ENCODE data around the gene PMPCA.
A peak's percentile ranks its signal among the peaks of the same experiment; 100 is the strongest.

Gene PMPCA

GRCh38 chr9:136407911-136408310, 2.5 kb upstream of the PMPCA start:
- Histone ChIP-seq H3K4me3 (ENCODE audit: insufficient read depth in 1 of 2, low read depth in 1 of 2, low read length in 2 of 2) (no peak overlapping the region), H3K9ac (ENCODE audit: low read length) (no peak overlapping the region), H3K27me3 (ENCODE audit: control insufficient read depth in 1 of 2, insufficient read depth in 1 of 2, low read length in 2 of 2) (no peaks in the 10 kb centered on the region), H3K79me1 (replicated peaks; ENCODE audit: low read length, poor library complexity, severe bottlenecking) (peaks cover 35% of the 10 kb centered on the region), H3K27ac (ENCODE audit: low read length, poor library complexity, severe bottlenecking) (no peak overlapping the region), H3K23ac (ENCODE audit: low read length in 2 of 2) (no peak overlapping the region), H2BK5ac (ENCODE audit: low read depth, low read length, poor library complexity, severe bottlenecking) (no peak overlapping the region), H2BK12ac (ENCODE audit: low read length in 2 of 2) (no peak overlapping the region), H2BK120ac (ENCODE audit: low read depth, low read length) (no peak overlapping the region), H3K36me3 (ENCODE audit: control insufficient read depth in 1 of 2, insufficient read depth in 2 of 2, low read depth in 1 of 2, low read length in 2 of 2) (peaks cover 39 to 53% of the 10 kb centered on the region in 2 experiments), H3K4ac (ENCODE audit: low read depth in 1 of 2, low read length in 2 of 2) (no peak overlapping the region), H2BK15ac (ENCODE audit: low read depth, poor library complexity, severe bottlenecking) (no peak overlapping the region), H2AK5ac (ENCODE audit: low read length, severe bottlenecking) (no peak overlapping the region), H2AFZ (ENCODE audit: low read depth, low read length) (no peak overlapping the region), H3K18ac (ENCODE audit: low read depth in 1 of 2, low read length in 2 of 2) (no peak overlapping the region), H3K4me2 (ENCODE audit: low read length, poor library complexity, severe bottlenecking) (no peak overlapping the region), H3K4me1 (ENCODE audit: control insufficient read depth, insufficient read depth, low read depth, low read length) (peaks cover 19% of the 10 kb centered on the region), H3K14ac (ENCODE audit: low read length in 2 of 2) (no peak overlapping the region), H4K91ac (ENCODE audit: low read length) (no peak overlapping the region), H4K8ac (ENCODE audit: low read length) (no peak overlapping the region), H3K9me3 (ENCODE audit: control insufficient read depth, low read length) (no peaks in the 10 kb centered on the region)
- DNase-seq = no peak
- 79% methylated on average over 7 of the region's 7 CpGs for WGBS

GRCh38 chr9:136409557-136410455, 652 bp upstream of the PMPCA start:
- H3K27me3 ChIP-seq (ENCODE audit: control insufficient read depth in 1 of 2, insufficient read depth in 1 of 2, low read length in 2 of 2) = no peaks in the 10 kb centered on the region
- H3K18ac ChIP-seq (ENCODE audit: low read depth in 1 of 2, low read length in 2 of 2) = peak overlapping the region; percentile 73 to 94
- H3K4me1 ChIP-seq (ENCODE audit: control insufficient read depth, insufficient read depth, low read depth, low read length) = peaks cover 20% of the 10 kb centered on the region
- peak overlapping the region; percentile 15 for H2BK15ac ChIP-seq (ENCODE audit: low read depth, poor library complexity, severe bottlenecking)
- peak overlapping the region; percentile 39 for H2BK120ac ChIP-seq (ENCODE audit: low read depth, low read length)
- DNase-seq = peak; percentile 65
- H3K79me1 ChIP-seq (replicated peaks; ENCODE audit: low read length, poor library complexity, severe bottlenecking) = peaks cover 37% of the 10 kb centered on the region
- peak overlapping the region; percentile 87 for H4K91ac ChIP-seq (ENCODE audit: low read length)
- peak overlapping the region in 1 of 2 experiments; percentile 93 for H3K14ac ChIP-seq (ENCODE audit: low read length in 2 of 2)
- peak overlapping the region in 1 of 2 experiments; percentile 91 for H3K23ac ChIP-seq (ENCODE audit: low read length in 2 of 2)
- WGBS = 22% methylated on average over 45 of the region's 71 CpGs
- H4K8ac ChIP-seq (ENCODE audit: low read length) = peak overlapping the region; percentile 27
- H2BK12ac ChIP-seq (ENCODE audit: low read length in 2 of 2) = peak overlapping the region in 1 of 2 experiments; percentile 38
- peaks cover 42 to 57% of the 10 kb centered on the region in 2 experiments for H3K36me3 ChIP-seq (ENCODE audit: control insufficient read depth in 1 of 2, insufficient read depth in 2 of 2, low read depth in 1 of 2, low read length in 2 of 2)
- peak overlapping the region; percentile 56 for H2AFZ ChIP-seq (ENCODE audit: low read depth, low read length)
- H3K9ac ChIP-seq (ENCODE audit: low read length) = peak overlapping the region; percentile 92
- no peak overlapping the region for H2BK5ac ChIP-seq (ENCODE audit: low read depth, low read length, poor library complexity, severe bottlenecking)
- H2AK5ac ChIP-seq (ENCODE audit: low read length, severe bottlenecking) = no peak overlapping the region
- H3K4ac ChIP-seq (ENCODE audit: low read depth in 1 of 2, low read length in 2 of 2) = peak overlapping the region; percentile 73 to 90
- H3K4me3 ChIP-seq (ENCODE audit: insufficient read depth in 1 of 2, low read depth in 1 of 2, low read length in 2 of 2) = peak overlapping the region; percentile 78 to 88
- no peak overlapping the region for H3K27ac ChIP-seq (ENCODE audit: low read length, poor library complexity, severe bottlenecking)
- H3K4me2 ChIP-seq (ENCODE audit: low read length, poor library complexity, severe bottlenecking) = peak overlapping the region; percentile 96
- H3K9me3 ChIP-seq (ENCODE audit: control insufficient read depth, low read length) = no peaks in the 10 kb centered on the region

GRCh38 chr9:136411378-136411777, 920 bp downstream of the PMPCA start:
- Histone ChIP-seq H3K4me2 (ENCODE audit: low read length, poor library complexity, severe bottlenecking) (peak overlapping the region; percentile 75), H2BK120ac (ENCODE audit: low read depth, low read length) (no peak overlapping the region)

GRCh38 chr9:136412962-136413361, 2.5 kb downstream of the PMPCA start:
- H3K79me1 ChIP-seq (replicated peaks; ENCODE audit: low read length, poor library complexity, severe bottlenecking) = peaks cover 39% of the 10 kb centered on the region
- no peak overlapping the region for H2BK120ac ChIP-seq (ENCODE audit: low read depth, low read length)
- H2AFZ ChIP-seq (ENCODE audit: low read depth, low read length) = no peak overlapping the region
- no peak overlapping the region for H2BK5ac ChIP-seq (ENCODE audit: low read depth, low read length, poor library complexity, severe bottlenecking)
- no peak overlapping the region for H3K18ac ChIP-seq (ENCODE audit: low read depth in 1 of 2, low read length in 2 of 2)
- H3K4me2 ChIP-seq (ENCODE audit: low read length, poor library complexity, severe bottlenecking) = no peak overlapping the region
- 94% methylated on average over 9 of the region's 9 CpGs for WGBS
- H2BK12ac ChIP-seq (ENCODE audit: low read length in 2 of 2) = no peak overlapping the region
- peaks cover 20% of the 10 kb centered on the region for H3K4me1 ChIP-seq (ENCODE audit: control insufficient read depth, insufficient read depth, low read depth, low read length)
- no peak overlapping the region for H4K91ac ChIP-seq (ENCODE audit: low read length)
- H3K27me3 ChIP-seq (ENCODE audit: control insufficient read depth in 1 of 2, insufficient read depth in 1 of 2, low read length in 2 of 2) = no peaks in the 10 kb centered on the region
- no peak overlapping the region for H3K4ac ChIP-seq (ENCODE audit: low read depth in 1 of 2, low read length in 2 of 2)
- H3K23ac ChIP-seq (ENCODE audit: low read length in 2 of 2) = no peak overlapping the region
- DNase-seq = no peak
- peaks cover 52 to 61% of the 10 kb centered on the region in 2 experiments for H3K36me3 ChIP-seq (ENCODE audit: control insufficient read depth in 1 of 2, insufficient read depth in 2 of 2, low read depth in 1 of 2, low read length in 2 of 2)
- H4K8ac ChIP-seq (ENCODE audit: low read length) = no peak overlapping the region
- no peak overlapping the region for H2BK15ac ChIP-seq (ENCODE audit: low read depth, poor library complexity, severe bottlenecking)
- peak overlapping the region; percentile 17 for H3K9ac ChIP-seq (ENCODE audit: low read length)
- H3K14ac ChIP-seq (ENCODE audit: low read length in 2 of 2) = no peak overlapping the region
- no peaks in the 10 kb centered on the region for H3K9me3 ChIP-seq (ENCODE audit: control insufficient read depth, low read length)
- H3K4me3 ChIP-seq (ENCODE audit: insufficient read depth in 1 of 2, low read depth in 1 of 2, low read length in 2 of 2) = no peak overlapping the region
- no peak overlapping the region for H2AK5ac ChIP-seq (ENCODE audit: low read length, severe bottlenecking)
- H3K27ac ChIP-seq (ENCODE audit: low read length, poor library complexity, severe bottlenecking) = no peak overlapping the region

More at GRCh38 chr9:136411378-136411777, 920 bp downstream of the PMPCA start:
- H3K18ac ChIP-seq (ENCODE audit: low read depth in 1 of 2, low read length in 2 of 2) = no peak overlapping the region
- H3K9ac ChIP-seq (ENCODE audit: low read length) = peak overlapping the region; percentile 99
- peak overlapping the region; percentile 78 to 97 for H3K4me3 ChIP-seq (ENCODE audit: insufficient read depth in 1 of 2, low read depth in 1 of 2, low read length in 2 of 2)
- no peak overlapping the region for H3K23ac ChIP-seq (ENCODE audit: low read length in 2 of 2)
- H2AFZ ChIP-seq (ENCODE audit: low read depth, low read length) = no peak overlapping the region
- H2BK5ac ChIP-seq (ENCODE audit: low read depth, low read length, poor library complexity, severe bottlenecking) = no peak overlapping the region
- 73% methylated on average over 4 of the region's 4 CpGs for WGBS
- H4K8ac ChIP-seq (ENCODE audit: low read length) = no peak overlapping the region
- no peak overlapping the region for H2BK12ac ChIP-seq (ENCODE audit: low read length in 2 of 2)
- H3K27me3 ChIP-seq (ENCODE audit: control insufficient read depth in 1 of 2, insufficient read depth in 1 of 2, low read length in 2 of 2) = no peaks in the 10 kb centered on the region
- H2BK15ac ChIP-seq (ENCODE audit: low read depth, poor library complexity, severe bottlenecking) = no peak overlapping the region
- no peak overlapping the region for H4K91ac ChIP-seq (ENCODE audit: low read length)
- H3K4ac ChIP-seq (ENCODE audit: low read depth in 1 of 2, low read length in 2 of 2) = no peak overlapping the region
- H3K4me1 ChIP-seq (ENCODE audit: control insufficient read depth, insufficient read depth, low read depth, low read length) = peaks cover 20% of the 10 kb centered on the region
- H3K79me1 ChIP-seq (replicated peaks; ENCODE audit: low read length, poor library complexity, severe bottlenecking) = peaks cover 38% of the 10 kb centered on the region
- H2AK5ac ChIP-seq (ENCODE audit: low read length, severe bottlenecking) = no peak overlapping the region
- no peak overlapping the region for H3K27ac ChIP-seq (ENCODE audit: low read length, poor library complexity, severe bottlenecking)
- peaks cover 47 to 60% of the 10 kb centered on the region in 2 experiments for H3K36me3 ChIP-seq (ENCODE audit: control insufficient read depth in 1 of 2, insufficient read depth in 2 of 2, low read depth in 1 of 2, low read length in 2 of 2)
- H3K9me3 ChIP-seq (ENCODE audit: control insufficient read depth, low read length) = no peaks in the 10 kb centered on the region
- no peak for DNase-seq
- H3K14ac ChIP-seq (ENCODE audit: low read length in 2 of 2) = no peak overlapping the region
